ENCODE results near the gene SETD3. TPM values are rescaled to one million over a fixed set of nuclear protein-coding genes. Genes with fewer than 3 reads are reported as not detected.
A peak's percentile ranks its signal among the peaks of the same experiment; 100 is the strongest.

Gene SETD3
- total and polyA plus RNA-seq, 2 experiments from 2014 or later, result 40.7 to 68.0 TPM

GRCh38 chr14:99416909-99417308, 63.8 kb downstream of the SETD3 start:
- no peak overlapping the region for H3K4me3 ChIP-seq
- Mint-ChIP-seq H3K27me3 (ENCODE audit: insufficient read depth, low read depth, poor library complexity) (peaks cover 10% of the 10 kb centered on the region), H3K4me3 (no peak overlapping the region), H3K27ac (peak overlapping the region; percentile 13; the same call in 1 of the 2 replicates), H3K4me1 (peaks cover 60% of the 10 kb centered on the region), H3K9me3 (no peaks in the 10 kb centered on the region), H3K36me3 (ENCODE audit: low read depth) (peaks cover 3% of the 10 kb centered on the region; the same call in 1 of the 3 replicates)
- peaks cover 3% of the 10 kb centered on the region for H3F3A ChIP-seq (replicated peaks; ENCODE audit: low read depth)
- H3K27ac ChIP-seq (ENCODE audit: low read depth), result 0 out of 2 replicates have a peak overlapping the region, but pooled peaks have one; percentile 7
- no peak overlapping the region for H3K4me2 ChIP-seq
- H3K4me1 ChIP-seq (ENCODE audit: insufficient read depth), result peaks cover 55% of the 10 kb centered on the region
- H3K9me2 ChIP-seq (ENCODE audit: insufficient read depth), result no peaks in the 10 kb centered on the region
- H3K79me2 ChIP-seq (replicated peaks; ENCODE audit: insufficient read depth), result peaks cover 19% of the 10 kb centered on the region; the same call in 1 of the 2 replicates
- H4K20me1 ChIP-seq (replicated peaks; ENCODE audit: insufficient read depth), result no peaks in the 10 kb centered on the region
- DNase-seq (ENCODE audit: low spot score), result no peak
- H3K36me3 ChIP-seq (ENCODE audit: insufficient read depth), result no peaks in the 10 kb centered on the region
- H2AFZ ChIP-seq, result no peak overlapping the region
- TF ChIP-seq STAT1 (IDR thresholded peaks at IDR 0.05; ENCODE audit: unreplicated experiment) (no peak), CTCF (conservative IDR thresholded peaks at IDR 0.05; ENCODE audit: low read depth in 2 of 2) (no peak), ZNF331 (CRISPR knock-in tag; IDR thresholded peaks at IDR 0.05; ENCODE audit: low read depth) (no peak), EZH2phosphoT487 (IDR thresholded peaks at IDR 0.05; ENCODE audit: unreplicated experiment) (no peak), EZH2 (IDR thresholded peaks at IDR 0.05; ENCODE audit: low read depth, unreplicated experiment) (no peak), CREB1 (CRISPR knock-in tag; IDR thresholded peaks at IDR 0.05; ENCODE audit: low read depth) (no peak), POLR2AphosphoS5 (IDR thresholded peaks at IDR 0.05; ENCODE audit: low read depth) (no peak)
- no peaks in the 10 kb centered on the region for H3K27me3 ChIP-seq (ENCODE audit: insufficient read depth)
- no peak for ATAC-seq

- H3K27me3 Mint-ChIP-seq (ENCODE audit: insufficient read depth, low read depth, poor library complexity), result peaks cover 10% of the 10 kb centered on the region
- peak overlapping the region; percentile 2; the same call in 2 of the 3 replicates for H3K4me3 Mint-ChIP-seq
- peak overlapping the region; percentile 10; the same call in 1 of the 2 replicates for H3K4me3 ChIP-seq
- H4K20me1 ChIP-seq (replicated peaks; ENCODE audit: insufficient read depth), result no peaks in the 10 kb centered on the region
- H3K4me1 Mint-ChIP-seq, result peaks cover 59% of the 10 kb centered on the region
- ATAC-seq (peak; percentile 38), DNase-seq (ENCODE audit: low spot score) (peak; percentile 92)
- peak overlapping the region; percentile 67 for H3K4me2 ChIP-seq
- H2AFZ ChIP-seq, result no peak overlapping the region
- H3K79me2 ChIP-seq (replicated peaks; ENCODE audit: insufficient read depth), result 0 out of 2 replicates have a peak, but pooled peaks cover 12% of the 10 kb centered on the region
- 0 out of 2 replicates have a peak overlapping the region, but pooled peaks have one; percentile 7 for H3K27ac ChIP-seq (ENCODE audit: low read depth)
- H3K36me3 Mint-ChIP-seq (ENCODE audit: low read depth), result peaks cover 3% of the 10 kb centered on the region; the same call in 1 of the 3 replicates
- H3K27me3 ChIP-seq (ENCODE audit: insufficient read depth), result no peaks in the 10 kb centered on the region
- H3F3A ChIP-seq (replicated peaks; ENCODE audit: low read depth), result peaks cover 3% of the 10 kb centered on the region
- H3K27ac Mint-ChIP-seq, result peak overlapping the region; percentile 0; the same call in 1 of the 2 replicates
- no peaks in the 10 kb centered on the region for H3K9me2 ChIP-seq (ENCODE audit: insufficient read depth)
- peaks cover 57% of the 10 kb centered on the region for H3K4me1 ChIP-seq (ENCODE audit: insufficient read depth)
- no peaks in the 10 kb centered on the region for H3K36me3 ChIP-seq (ENCODE audit: insufficient read depth)
- no peaks in the 10 kb centered on the region for H3K9me3 Mint-ChIP-seq
- TF ChIP-seq EZH2phosphoT487 (IDR thresholded peaks at IDR 0.05; ENCODE audit: unreplicated experiment), result no peak
- TF ChIP-seq CTCF (conservative IDR thresholded peaks at IDR 0.05; ENCODE audit: low read depth in 2 of 2), result peak; percentile 94
- TF ChIP-seq ZNF331 (CRISPR knock-in tag; IDR thresholded peaks at IDR 0.05; ENCODE audit: low read depth), result no peak
- no peak for TF ChIP-seq NANOG (IDR thresholded peaks at IDR 0.05; ENCODE audit: borderline replicate concordance)
- no peak for TF ChIP-seq REST (IDR thresholded peaks at IDR 0.05; ENCODE audit: unreplicated experiment)
- no peak for TF ChIP-seq ETS1 (IDR thresholded peaks at IDR 0.05)
- no peak for TF ChIP-seq ZNF114 (CRISPR knock-in tag; IDR thresholded peaks at IDR 0.05)
Measured at GRCh38 chr14:99415496-99416281, 65.0 kb downstream of the SETD3 start.
